ENCODE measurements around the gene F2RL2. TPM values are rescaled to one million over a fixed set of nuclear protein-coding genes. Genes with fewer than 3 reads are reported as not detected.

The F2RL2 gene
- total RNA-seq, 1 experiment from 2014 or later: not detected

DNA sequence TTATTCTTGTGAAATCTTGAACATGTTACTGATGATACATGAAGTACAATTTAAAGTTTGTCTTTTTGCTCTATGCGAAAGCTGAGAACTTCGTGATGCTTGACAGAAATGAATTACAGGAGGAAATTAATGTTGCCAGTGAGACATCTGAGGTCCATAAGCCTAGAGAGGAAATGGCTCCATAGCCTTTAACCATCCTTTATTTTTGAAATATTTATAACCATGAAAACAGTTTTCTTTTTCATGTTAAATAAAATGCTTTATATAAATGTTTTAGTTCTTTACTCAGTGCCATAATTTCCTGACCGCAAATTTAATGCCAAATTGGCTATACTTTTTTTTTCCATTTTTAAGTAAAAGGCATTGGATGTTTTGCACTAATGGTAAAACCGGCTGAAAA is 29.1 kb downstream of the F2RL2 start:
- no peak overlapping the region for H2AFZ ChIP-seq (ENCODE audit: low read length)
- Mint-ChIP-seq H3K27ac (no peak overlapping the region), H3K27me3 (ENCODE audit: low read depth) (no peaks in the 10 kb centered on the region), H3K4me1 (no peaks in the 10 kb centered on the region), H3K9me3 (no peaks in the 10 kb centered on the region), H3K4me3 (no peak overlapping the region), H3K36me3 (ENCODE audit: insufficient read depth in 1 of 3, low read depth in 3 of 3) (peaks cover 0 to 5% (median 2%) of the 10 kb centered on the region in 3 experiments; a peak in 2 of 7 replicates)
- TF ChIP-seq, protein P1, sequence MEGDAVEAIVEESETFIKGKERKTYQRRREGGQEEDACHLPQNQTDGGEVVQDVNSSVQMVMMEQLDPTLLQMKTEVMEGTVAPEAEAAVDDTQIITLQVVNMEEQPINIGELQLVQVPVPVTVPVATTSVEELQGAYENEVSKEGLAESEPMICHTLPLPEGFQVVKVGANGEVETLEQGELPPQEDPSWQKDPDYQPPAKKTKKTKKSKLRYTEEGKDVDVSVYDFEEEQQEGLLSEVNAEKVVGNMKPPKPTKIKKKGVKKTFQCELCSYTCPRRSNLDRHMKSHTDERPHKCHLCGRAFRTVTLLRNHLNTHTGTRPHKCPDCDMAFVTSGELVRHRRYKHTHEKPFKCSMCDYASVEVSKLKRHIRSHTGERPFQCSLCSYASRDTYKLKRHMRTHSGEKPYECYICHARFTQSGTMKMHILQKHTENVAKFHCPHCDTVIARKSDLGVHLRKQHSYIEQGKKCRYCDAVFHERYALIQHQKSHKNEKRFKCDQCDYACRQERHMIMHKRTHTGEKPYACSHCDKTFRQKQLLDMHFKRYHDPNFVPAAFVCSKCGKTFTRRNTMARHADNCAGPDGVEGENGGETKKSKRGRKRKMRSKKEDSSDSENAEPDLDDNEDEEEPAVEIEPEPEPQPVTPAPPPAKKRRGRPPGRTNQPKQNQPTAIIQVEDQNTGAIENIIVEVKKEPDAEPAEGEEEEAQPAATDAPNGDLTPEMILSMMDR (conservative IDR thresholded peaks at IDR 0.05): no peak
- H2BK20ac ChIP-seq (ENCODE audit: low read depth, low read length, poor library complexity, severe bottlenecking): no peak overlapping the region
- no peak overlapping the region for H3K9ac ChIP-seq (ENCODE audit: extremely low read depth, insufficient read length, low read length)
- H2BK15ac ChIP-seq (ENCODE audit: low read depth, low read length): no peak overlapping the region
- no peak overlapping the region for H4K5ac ChIP-seq (ENCODE audit: insufficient read length, low read depth, low read length)
- H3K23ac ChIP-seq (ENCODE audit: insufficient read length, low read depth, low read length): no peak overlapping the region
- no peaks in the 10 kb centered on the region for H3K9me3 ChIP-seq (ENCODE audit: control insufficient read depth, low read depth, low read length)
- no peak overlapping the region for H3K18ac ChIP-seq (ENCODE audit: insufficient read length, low read depth, low read length)
- H2BK120ac ChIP-seq (ENCODE audit: low read depth, low read length, poor library complexity, severe bottlenecking): no peak overlapping the region
- DNase-seq: no peak
- H2AK5ac ChIP-seq (ENCODE audit: insufficient read length, low read length): no peak overlapping the region
- no peak overlapping the region for H3T11ph ChIP-seq (ENCODE audit: low read length)
- no peaks in the 10 kb centered on the region for H3K23me2 ChIP-seq (ENCODE audit: insufficient read length, low read depth, low read length, poor library complexity, severe bottlenecking)
- no peak overlapping the region for H2BK5ac ChIP-seq (ENCODE audit: insufficient read length, low read length)
- WGBS (ENCODE audit: extremely low coverage, insufficient read length, low lambda C conversion rate): no CpG with 5 or more reads among the region's 4 CpGs
- H3K79me1 ChIP-seq (ENCODE audit: insufficient read depth, low read depth, low read length, poor library complexity, severe bottlenecking): no peaks in the 10 kb centered on the region
- H3K14ac ChIP-seq (ENCODE audit: insufficient read depth, low read length): no peak overlapping the region
- H4K8ac ChIP-seq (replicated peaks; ENCODE audit: insufficient read length, low read depth, low read length): no peak overlapping the region
- no peak overlapping the region for H3K56ac ChIP-seq (ENCODE audit: insufficient read length, low read depth, low read length)
- H4K91ac ChIP-seq (ENCODE audit: insufficient read length, low read depth, low read length): no peak overlapping the region
- H3K4ac ChIP-seq (ENCODE audit: low read depth, low read length): no peak overlapping the region
- H3K79me2 ChIP-seq (ENCODE audit: insufficient read depth, low read length): no peaks in the 10 kb centered on the region
- H3K27me3 ChIP-seq (ENCODE audit: insufficient read depth, low read length): no peaks in the 10 kb centered on the region
- no peak overlapping the region for H2BK12ac ChIP-seq (ENCODE audit: insufficient read length, low read depth, low read length)
- H3K4me1 ChIP-seq (ENCODE audit: insufficient read depth, low read length): no peaks in the 10 kb centered on the region
- H3K4me2 ChIP-seq (ENCODE audit: insufficient read depth, insufficient read length, low read length): no peak overlapping the region
- no peaks in the 10 kb centered on the region for H4K20me1 ChIP-seq (ENCODE audit: control insufficient read depth, insufficient read depth, insufficient read length)
- H3K27ac ChIP-seq (ENCODE audit: insufficient read length, low read depth, low read length): no peak overlapping the region

Measured in H9 (cell line).